Activated CD8-positive, alpha-beta memory T cell treated with anti-CD3 and anti-CD28 coated beads for 24 hours (primary cell): ENCODE data around the gene HDGFL3.
"Not testable (repeated sequence)": the region's sequence is repeated elsewhere in the genome, so short reads cannot be mapped to it uniquely, and the experiment has no call there.

ENCODE experiments used
- DNase-seq: peaks from one replicate; pipeline ENCODE4 v3.0.0-alpha.2; 2020

HDGFL3 gene

DNA sequence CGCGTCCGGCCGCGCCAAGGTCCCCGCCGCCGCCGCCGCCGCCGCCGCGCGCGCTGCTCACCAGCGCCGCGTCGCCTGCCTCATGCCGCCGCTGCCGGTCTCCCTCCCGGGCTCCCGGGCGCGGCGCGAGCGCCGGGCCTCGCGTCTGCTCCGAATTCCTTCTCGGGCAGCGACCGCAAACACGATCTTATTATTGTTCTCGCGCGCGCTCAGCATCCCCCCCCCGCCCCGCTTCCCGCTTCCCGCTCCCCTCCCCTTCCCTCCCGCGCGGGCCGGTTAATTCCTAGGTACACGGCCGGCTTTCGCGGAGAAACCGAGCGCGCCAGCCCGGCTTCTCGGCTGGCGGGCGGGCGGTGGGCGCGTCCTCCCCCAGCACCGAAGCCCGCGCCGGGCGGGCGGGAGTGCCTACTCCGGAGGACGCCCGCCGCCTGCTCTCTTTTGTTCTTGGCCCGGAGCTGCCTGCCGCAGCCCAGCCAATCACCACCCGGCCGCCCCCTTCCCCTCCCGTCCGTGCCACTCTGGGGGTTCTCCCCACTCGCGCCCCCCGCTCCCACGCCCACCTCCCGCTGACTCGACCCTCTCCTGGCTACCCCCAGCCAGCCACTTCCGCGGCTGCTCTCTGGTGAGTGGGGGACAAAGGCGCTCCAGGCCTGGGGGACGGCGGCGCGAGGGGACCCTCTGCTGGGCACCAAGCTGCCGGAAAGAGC is at the start of gene HDGFL3:
Gene HDGFL3, minus strand, starts transcription at position 164 of the 707 bp plus-strand sequence. CDS start 409 bp downstream, outside the sequence.
- DNase-seq = peak; percentile 69

DNA sequence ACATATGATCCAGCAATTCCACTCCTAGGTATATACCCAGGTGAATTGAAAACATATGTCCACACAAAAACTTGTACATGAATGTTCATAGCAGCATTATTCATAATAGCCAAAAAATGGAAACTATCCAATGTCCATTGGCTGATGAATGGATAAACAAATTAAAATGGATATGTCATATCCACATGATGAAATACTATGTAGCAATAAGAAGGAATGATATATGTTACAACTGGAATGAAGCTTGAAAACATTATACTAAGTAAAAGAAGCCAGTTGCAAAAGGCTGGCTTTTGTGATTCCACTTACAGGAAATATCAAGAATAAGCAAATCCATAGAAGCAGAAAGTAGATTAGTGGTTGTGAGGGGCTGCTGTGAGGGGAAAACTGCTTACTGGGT is 43.2 kb upstream of the HDGFL3 start:
- DNase-seq = no peak

DNA sequence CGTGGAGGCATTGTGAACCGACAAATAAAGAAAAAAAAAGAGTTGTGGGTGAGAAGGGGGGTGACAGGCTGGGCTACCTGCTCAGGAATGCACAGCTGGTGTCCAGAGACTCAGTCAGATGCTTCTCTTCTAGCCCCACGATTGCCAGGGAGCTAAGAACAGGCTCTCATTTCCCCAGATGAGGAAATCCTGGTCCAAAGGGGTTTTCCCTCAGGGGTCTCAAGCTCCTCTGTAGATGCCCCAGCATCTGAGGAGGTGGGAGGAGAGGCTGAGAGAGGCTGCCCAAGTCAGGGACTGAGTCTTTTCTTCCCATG is 41.4 kb upstream of the HDGFL3 start:
- no peak for DNase-seq

DNA sequence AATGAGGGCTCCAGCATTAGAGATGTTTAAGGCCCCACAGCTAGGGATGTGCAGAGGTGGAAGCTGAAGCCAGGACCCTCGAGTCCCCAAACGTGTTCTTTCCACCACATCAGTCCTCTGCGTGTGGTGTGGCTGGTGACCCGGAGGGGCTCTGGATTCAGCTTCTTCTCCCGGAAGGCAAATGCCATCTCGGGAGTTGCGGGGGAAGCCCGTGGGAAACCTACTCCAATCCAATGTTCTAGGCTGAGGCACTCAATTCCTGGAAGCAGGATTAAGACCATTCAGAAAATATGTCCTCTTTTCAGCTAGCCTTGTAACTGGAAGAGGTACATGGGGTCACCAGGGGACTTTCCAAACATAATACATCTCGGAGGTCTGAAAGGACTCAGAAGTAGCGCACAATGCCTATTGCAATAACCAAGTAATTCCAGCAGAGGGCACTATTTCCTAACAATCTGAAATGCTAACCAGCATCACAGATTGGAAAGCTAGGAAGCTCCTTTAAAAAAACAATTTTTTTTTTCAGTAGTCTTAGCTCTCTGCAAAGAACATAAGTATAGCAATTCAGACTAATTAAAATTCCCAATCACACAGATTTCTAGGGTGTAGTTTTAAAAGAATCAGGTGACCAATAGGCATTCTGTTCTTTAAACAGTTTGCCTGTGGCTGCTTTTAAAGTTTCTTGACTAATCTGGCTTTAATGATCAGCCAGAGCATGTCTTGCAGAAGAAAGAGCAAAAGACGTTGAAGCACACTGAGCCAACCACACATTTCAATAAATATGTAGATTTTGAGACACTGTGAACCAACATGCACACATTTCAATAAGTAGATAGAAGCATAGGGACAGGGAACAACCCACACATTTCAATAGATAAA is 40.8 kb upstream of the HDGFL3 start:
- no peak for DNase-seq

GRCh38 chr15:83243634-83244033 is 36.0 kb upstream of the HDGFL3 start:
- no peak for DNase-seq

DNA sequence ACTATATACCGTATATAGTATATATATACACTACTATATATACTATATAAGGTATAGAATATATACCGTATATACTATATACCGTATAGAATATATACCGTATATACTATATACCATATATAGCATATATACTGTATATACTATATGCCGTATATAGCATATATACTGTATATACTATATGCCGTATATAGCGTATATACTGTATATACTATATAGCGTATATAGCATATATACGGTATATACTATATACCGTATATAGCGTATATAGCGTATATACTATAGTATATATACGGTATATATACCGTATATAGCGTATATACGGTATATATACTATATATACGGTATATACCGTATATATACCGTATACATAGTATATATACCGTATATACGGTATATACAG is 22.6 kb upstream of the HDGFL3 start:
- no peak for DNase-seq

GRCh38 chr15:83225449-83225848 is 17.8 kb upstream of the HDGFL3 start:
- DNase-seq = no peak

DNA sequence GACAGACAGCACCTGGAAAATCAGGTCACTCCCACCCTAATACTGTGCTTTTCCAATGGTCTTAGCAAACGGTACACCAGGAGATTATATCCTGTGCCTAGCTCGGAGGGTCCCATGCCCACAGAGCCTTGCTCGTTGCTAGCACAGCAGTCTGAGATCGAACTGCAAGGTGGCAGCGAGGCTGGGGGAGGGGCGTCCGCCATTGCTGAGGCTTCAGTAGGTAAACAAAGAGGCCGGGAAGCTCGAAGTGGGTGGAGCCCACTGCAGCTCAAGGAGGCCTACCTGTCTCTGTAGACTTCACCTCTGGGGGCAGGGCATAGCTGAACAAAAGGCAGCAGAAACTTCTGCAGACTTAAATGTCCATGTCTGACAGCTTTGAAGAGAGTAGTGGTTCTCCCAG is 14.2 kb upstream of the HDGFL3 start:
- not testable (repeated sequence) for DNase-seq

DNA sequence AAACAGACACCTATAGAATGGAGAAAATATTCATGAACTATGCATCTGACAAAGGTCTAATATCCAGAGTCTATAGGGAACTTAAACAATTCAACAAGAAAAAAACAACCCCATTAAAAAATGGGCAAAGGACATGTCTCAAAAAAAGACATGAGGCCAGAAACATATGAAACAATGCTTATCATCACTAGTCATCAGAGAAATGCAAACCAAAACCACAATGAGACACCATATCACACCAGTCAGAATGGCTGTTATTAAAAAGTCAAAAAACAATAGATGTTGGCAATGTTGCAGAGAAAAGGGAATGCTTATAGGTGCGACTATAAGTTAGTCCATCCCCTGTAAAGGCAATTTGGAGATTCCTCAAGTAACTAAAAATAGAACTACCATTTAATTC is 11.4 kb upstream of the HDGFL3 start:
- DNase-seq = no peak

GRCh38 chr15:83215306-83215705 is 7.7 kb upstream of the HDGFL3 start:
- no peak for DNase-seq

GRCh38 chr15:83210619-83211018 is 3.0 kb upstream of the HDGFL3 start:
- no peak for DNase-seq

DNA sequence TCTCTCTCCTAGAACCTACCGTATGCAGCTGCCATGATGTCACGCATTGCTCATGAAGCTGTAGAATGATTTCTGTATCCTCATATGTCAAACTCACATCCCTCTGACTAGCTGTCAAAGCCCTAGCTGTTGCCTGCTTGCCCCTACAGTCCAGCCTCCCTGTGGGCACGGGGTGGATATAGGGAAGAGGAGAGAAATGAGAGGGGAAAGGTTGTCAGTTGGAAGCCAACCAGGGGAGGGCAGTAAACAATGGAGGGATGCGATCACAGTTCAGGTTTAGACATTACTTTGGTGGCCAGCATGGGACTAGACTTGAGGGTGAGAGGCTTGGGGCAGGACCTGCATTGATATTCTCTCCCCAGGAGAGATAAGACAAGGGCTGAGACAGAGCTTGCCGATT is 1.7 kb upstream of the HDGFL3 start:
- no peak for DNase-seq

DNA sequence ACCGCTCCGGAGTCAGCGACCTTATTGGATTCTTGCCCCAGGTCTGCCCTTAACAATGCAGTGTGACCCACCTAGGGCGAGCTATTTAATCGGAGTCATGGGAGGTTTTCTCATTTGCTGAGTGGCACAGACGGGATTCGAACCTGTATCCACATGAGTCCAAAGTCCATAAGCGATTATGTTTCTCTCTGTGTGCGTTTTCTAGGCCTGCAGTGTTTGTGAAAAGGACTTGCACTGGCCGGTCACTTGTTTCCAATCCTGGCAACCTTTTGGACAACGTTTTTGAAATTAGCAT is 691 bp upstream of the HDGFL3 start:
- DNase-seq = no peak

- DNase-seq = no peak
Observed at GRCh38 chr15:83207009-83207659, 489 bp downstream of the HDGFL3 start.

DNA sequence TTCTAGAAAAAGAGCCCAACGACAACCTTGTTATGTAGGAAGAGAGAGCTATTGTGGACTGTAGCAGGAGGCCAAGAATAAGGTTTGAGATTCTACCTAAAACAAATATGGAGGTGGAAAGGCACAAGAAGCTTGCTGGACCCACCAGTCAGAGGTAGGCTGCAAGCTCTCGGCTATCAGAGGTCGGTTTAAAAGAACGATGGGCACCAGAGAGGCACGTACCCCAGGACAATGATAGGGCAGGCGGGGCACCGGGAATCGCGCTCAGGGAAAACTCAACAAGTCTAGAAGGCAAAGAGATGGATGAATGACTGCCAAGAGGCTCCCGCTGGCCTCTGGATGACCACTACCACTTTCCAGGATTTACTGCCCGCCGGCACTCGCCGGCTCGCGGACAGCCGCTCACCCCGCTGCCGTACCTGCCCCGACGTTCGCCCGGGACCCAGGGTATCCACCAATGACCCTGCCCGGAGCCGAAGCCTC is 1.1 kb downstream of the HDGFL3 start:
- DNase-seq = no peak

GRCh38 chr15:83205725-83206324 is 1.8 kb downstream of the HDGFL3 start:
- no peak for DNase-seq

DNA sequence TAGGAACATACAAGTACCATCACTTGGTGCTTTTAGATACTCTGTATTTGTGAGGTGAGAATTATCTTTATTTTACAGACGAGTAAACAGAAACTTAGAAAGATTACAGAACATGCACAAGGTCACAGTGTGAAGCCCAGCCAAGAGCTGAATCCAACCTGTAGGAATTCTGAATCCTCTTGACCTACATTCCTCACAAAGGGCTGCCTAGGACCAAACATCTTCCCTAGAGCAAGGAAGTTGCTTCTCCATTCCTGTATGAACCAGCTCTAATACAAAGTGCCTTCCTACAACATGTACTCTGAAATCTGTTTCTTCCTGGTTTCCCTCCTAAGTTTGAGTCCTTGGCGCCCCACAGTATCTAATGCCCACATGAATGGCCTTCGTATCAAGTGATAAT is 2.9 kb downstream of the HDGFL3 start:
- DNase-seq = no peak

DNA sequence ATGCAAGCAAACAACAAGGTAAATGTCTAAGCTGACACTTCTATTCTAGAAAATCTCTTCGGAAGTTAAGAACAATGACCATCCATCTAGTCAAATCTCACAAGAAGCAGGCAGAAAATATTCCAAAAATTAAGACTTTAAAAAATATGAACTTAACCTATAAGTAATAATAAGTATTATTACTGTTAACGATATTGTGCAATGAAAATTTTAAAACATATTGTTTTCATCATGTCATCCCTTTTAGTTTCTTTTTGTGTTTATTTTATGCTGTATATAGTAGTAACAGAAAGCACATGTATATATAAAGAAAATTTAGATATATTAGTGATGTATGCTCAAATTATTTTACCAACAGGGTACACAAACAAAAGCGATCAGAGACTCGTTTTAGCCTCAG is 4.1 kb downstream of the HDGFL3 start:
- no peak for DNase-seq

- no peak for DNase-seq
Observed at GRCh38 chr15:83200589-83200988, 7.0 kb downstream of the HDGFL3 start.

GRCh38 chr15:83200162-83200561 is 7.5 kb downstream of the HDGFL3 start:
- DNase-seq = no peak

- DNase-seq = no peak
Observed at GRCh38 chr15:83199288-83199687, 8.3 kb downstream of the HDGFL3 start.

DNA sequence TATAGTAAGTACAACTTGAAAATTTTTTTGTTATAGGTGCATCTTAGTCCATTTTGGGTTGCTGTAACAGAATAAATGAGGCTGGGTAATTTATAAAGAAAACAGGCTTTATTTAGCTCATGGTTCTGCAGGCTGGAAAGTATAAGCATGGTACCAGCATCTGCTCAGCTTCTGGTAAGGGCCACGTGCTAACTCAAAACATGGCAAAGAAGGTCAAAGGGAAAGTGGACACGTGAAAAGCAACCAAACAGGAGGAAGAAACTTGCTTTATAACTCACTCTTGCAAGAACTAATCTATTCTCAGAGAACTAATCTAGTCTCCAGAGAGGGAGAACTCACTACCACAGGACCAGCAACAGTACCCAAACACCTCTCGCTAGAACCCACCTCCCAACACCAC is 9.1 kb downstream of the HDGFL3 start:
- no peak for DNase-seq

- no peak for DNase-seq
Observed at GRCh38 chr15:83194528-83194927, 13.1 kb downstream of the HDGFL3 start.

GRCh38 chr15:83193721-83194120 is 13.9 kb downstream of the HDGFL3 start:
- DNase-seq = no peak
